Activated naive CD4-positive, alpha-beta T cell treated with anti-CD3 and anti-CD28 coated beads for 36 hours (primary cell): ENCODE measurements around the gene TUBB6. TPM values are rescaled to one million over a fixed set of nuclear protein-coding genes. Genes with fewer than 3 reads are reported as not detected.
A peak's percentile ranks its signal among the peaks of the same experiment; 100 is the strongest.

Experiments used
- CTCF ChIA-PET: fragments of 350-600 bp; sonication (Branson Sonifier 250); formaldehyde crosslinking; loops from one replicate; lab custom pipeline; 2021; ENCODE audit warnings: antibody characterized with exemption; lab: Charles Lee
- DNase-seq: peaks from one replicate; pipeline ENCODE4 v3.0.0-alpha.2; 2020
- H3K27ac Mint-ChIP-seq: one replicate; pipeline ENCODE4 v1.8.0; 2021; ENCODE audit warnings: mild to moderate bottlenecking, mixed read lengths
- H3K27me3 Mint-ChIP-seq: one replicate; pipeline ENCODE4 v1.8.0; 2021; ENCODE audit warnings: low read depth, mixed read lengths
- H3K36me3 Mint-ChIP-seq: one replicate; pipeline ENCODE4 v1.8.0; 2021; ENCODE audit warnings: low read depth, mixed read lengths
- H3K4me1 Mint-ChIP-seq: one replicate; pipeline ENCODE4 v1.8.0; 2021; ENCODE audit warnings: low read depth, mixed read lengths
- H3K4me3 Mint-ChIP-seq: one replicate; pipeline ENCODE4 v1.8.0; 2021; ENCODE audit warnings: mild to moderate bottlenecking, moderate library complexity, mixed read lengths
- H3K9me3 Mint-ChIP-seq: one replicate; pipeline ENCODE4 v1.8.0; 2021; ENCODE audit warnings: mixed read lengths
- intact Hi-C: fragments of 100-400 bp; cut with micrococcal nuclease; formaldehyde crosslinking; loops from one replicate; pipeline ENCODE4 v1.15.1; 2023
- total RNA-seq, 2 experiments: library from RNA; stranded (reverse); gene quantifications; one replicate each; pipeline ENCODE4 v1.2.3, GENCODE V29; 2021

Gene TUBB6
- total RNA-seq, 2 experiments from 2014 or later = 2.6 to 2.7 TPM

DNA sequence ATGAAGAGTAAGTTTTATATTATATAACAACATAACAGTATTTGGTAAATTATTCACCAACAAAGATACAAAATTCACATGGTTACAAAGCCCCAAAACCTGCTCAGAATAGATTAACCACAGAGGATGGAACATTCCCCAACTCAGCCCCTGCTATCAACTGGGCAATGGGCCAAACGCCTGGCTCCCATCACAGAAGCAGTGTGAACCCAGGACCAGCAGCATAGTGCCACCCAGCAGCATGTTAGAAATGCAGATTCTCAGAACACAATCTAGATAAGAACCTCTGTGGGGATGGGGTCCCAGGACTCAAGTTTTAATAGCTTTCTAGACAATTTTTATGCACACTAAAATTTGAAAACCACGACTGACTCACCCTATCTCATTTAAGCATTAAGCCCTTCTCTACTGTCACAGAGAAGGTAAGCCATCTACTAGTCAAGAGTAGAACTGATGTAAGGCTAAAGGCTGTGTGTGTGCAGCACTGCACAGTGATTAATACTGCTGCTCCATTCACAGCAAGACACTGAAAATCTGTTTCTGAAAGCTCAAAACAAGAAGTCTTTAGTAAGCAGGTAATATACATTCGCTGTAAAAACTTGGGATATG lies 53.8 kb downstream of the TUBB6 start:
- no peak for DNase-seq
- Mint-ChIP-seq H3K36me3 (peaks cover 39% of the 10 kb centered on the region), H3K27me3 (no peaks in the 10 kb centered on the region), H3K27ac (no peak overlapping the region), H3K4me3 (no peak overlapping the region), H3K9me3 (no peaks in the 10 kb centered on the region), H3K4me1 (no peaks in the 10 kb centered on the region)
- CTCF ChIA-PET = interaction anchor here (0.6 kb wide), 1 partner anchor 89 kb away, joined by 4 read pairs; no protein-coding TSS in a partner anchor
- intact Hi-C loops = no loop called here

GRCh38 chr18:12362473-12363174 lies 54.6 kb downstream of the TUBB6 start:
- CTCF ChIA-PET = no interaction called here
- no peaks in the 10 kb centered on the region for H3K4me1 Mint-ChIP-seq

GRCh38 chr18:12366379-12366778 lies 58.3 kb downstream of the TUBB6 start:
- H3K4me3 Mint-ChIP-seq = no peak overlapping the region
- DNase-seq = no peak
- no peak overlapping the region for H3K27ac Mint-ChIP-seq
- no peaks in the 10 kb centered on the region for H3K27me3 Mint-ChIP-seq
- no peaks in the 10 kb centered on the region for H3K9me3 Mint-ChIP-seq
- CTCF ChIA-PET = no interaction called here
- H3K36me3 Mint-ChIP-seq = peaks cover 37% of the 10 kb centered on the region
- intact Hi-C loops = no loop called here
- peaks cover 2% of the 10 kb centered on the region for H3K4me1 Mint-ChIP-seq

More at GRCh38 chr18:12362473-12363174, 54.6 kb downstream of the TUBB6 start:
- peaks cover 46% of the 10 kb centered on the region for H3K36me3 Mint-ChIP-seq
- H3K27me3 Mint-ChIP-seq = no peaks in the 10 kb centered on the region
- no peak overlapping the region for H3K27ac Mint-ChIP-seq
- no peaks in the 10 kb centered on the region for H3K9me3 Mint-ChIP-seq
- H3K4me3 Mint-ChIP-seq = no peak overlapping the region
- DNase-seq = no peak
- intact Hi-C loops = no loop called here

DNA sequence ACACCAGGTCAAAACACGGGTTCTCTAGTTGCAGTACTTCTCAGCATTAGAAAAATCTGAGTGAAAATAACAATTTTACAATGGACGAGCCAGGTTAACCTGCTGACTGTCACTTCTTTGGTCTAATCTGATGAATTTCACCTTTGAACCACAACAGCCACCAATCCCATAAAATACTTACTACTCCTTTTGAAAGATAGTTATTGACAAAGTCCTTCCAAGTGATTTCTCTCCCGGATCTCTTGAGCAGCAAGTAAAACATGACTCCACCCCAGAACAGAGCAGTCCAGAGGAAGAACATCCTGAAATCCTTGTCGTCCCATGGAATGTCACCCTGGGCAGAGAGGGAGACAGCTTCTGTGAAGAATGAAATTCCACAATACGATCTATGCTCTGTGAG lies 58.7 kb downstream of the TUBB6 start:
- Mint-ChIP-seq H3K4me3 (no peak overlapping the region), H3K36me3 (peaks cover 34% of the 10 kb centered on the region), H3K27ac (no peak overlapping the region), H3K9me3 (no peaks in the 10 kb centered on the region), H3K27me3 (no peaks in the 10 kb centered on the region), H3K4me1 (peaks cover 6% of the 10 kb centered on the region)
- CTCF ChIA-PET = interaction anchor here (0.5 to 1.1 kb wide), 2 partner anchors 18 to 26 kb away, joined by 3 to 4 read pairs; no protein-coding TSS in a partner anchor
- intact Hi-C loops = no loop called here
- no peak for DNase-seq

- H3K9me3 Mint-ChIP-seq = no peaks in the 10 kb centered on the region
- H3K27me3 Mint-ChIP-seq = no peaks in the 10 kb centered on the region
- CTCF ChIA-PET = no interaction called here
- intact Hi-C loops = no loop called here
- H3K4me1 Mint-ChIP-seq = peaks cover 29% of the 10 kb centered on the region
- H3K4me3 Mint-ChIP-seq = no peak overlapping the region
- DNase-seq = no peak
- no peak overlapping the region for H3K27ac Mint-ChIP-seq
- peaks cover 34% of the 10 kb centered on the region for H3K36me3 Mint-ChIP-seq
Measured at GRCh38 chr18:12369211-12369610, 61.2 kb downstream of the TUBB6 start.

GRCh38 chr18:12371590-12371989 lies 63.5 kb downstream of the TUBB6 start:
- DNase-seq = no peak
- Mint-ChIP-seq H3K4me1 (peaks cover 47% of the 10 kb centered on the region), H3K4me3 (no peak overlapping the region), H3K27me3 (no peaks in the 10 kb centered on the region), H3K27ac (no peak overlapping the region), H3K9me3 (no peaks in the 10 kb centered on the region), H3K36me3 (peaks cover 30% of the 10 kb centered on the region)
- CTCF ChIA-PET = interaction anchor here (2.0 kb wide), 1 partner anchor 43 kb away, joined by 5 read pairs; no protein-coding TSS in a partner anchor
- intact Hi-C loops = no loop called here

- peaks cover 24% of the 10 kb centered on the region for H3K36me3 Mint-ChIP-seq
- peaks cover 47% of the 10 kb centered on the region for H3K4me1 Mint-ChIP-seq
- H3K4me3 Mint-ChIP-seq = no peak overlapping the region
- CTCF ChIA-PET = no interaction called here
- H3K27me3 Mint-ChIP-seq = no peaks in the 10 kb centered on the region
- intact Hi-C loops = no loop called here
- no peaks in the 10 kb centered on the region for H3K9me3 Mint-ChIP-seq
- no peak for DNase-seq
- no peak overlapping the region for H3K27ac Mint-ChIP-seq
Measured at GRCh38 chr18:12372406-12372805, 64.4 kb downstream of the TUBB6 start.

DNA sequence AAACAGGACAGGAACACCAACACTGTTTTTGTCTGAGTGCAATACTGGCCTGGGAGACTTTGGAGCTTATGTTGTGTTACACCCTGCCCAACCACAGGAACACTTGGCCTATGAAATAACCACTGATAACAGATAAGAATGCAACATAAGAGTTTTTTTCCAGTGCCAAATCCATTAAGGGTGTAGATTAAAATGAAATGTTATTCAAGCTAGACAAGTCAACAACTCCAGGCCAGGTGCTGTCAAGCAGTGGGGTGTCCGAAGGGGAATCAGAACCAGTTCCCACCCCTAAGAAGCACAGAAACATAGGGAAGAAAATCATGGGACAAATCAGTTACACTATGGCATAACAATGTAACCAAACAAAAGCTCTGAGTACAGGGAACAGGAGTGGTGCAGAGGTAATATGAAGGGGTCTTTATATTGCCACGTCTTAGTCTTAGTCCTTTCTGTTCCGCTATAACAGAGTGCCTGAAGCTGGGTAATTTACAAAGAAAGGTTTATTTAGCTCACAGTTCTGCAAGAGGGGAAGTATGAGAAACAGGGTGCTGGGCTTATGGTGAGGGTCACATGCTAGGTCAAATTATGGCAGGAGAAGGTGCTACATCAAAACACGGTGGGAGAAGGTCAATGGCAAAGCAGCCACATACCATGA lies 65.2 kb downstream of the TUBB6 start:
- Mint-ChIP-seq H3K4me1 (peaks cover 54% of the 10 kb centered on the region), H3K27me3 (no peaks in the 10 kb centered on the region), H3K27ac (no peak overlapping the region), H3K9me3 (no peaks in the 10 kb centered on the region), H3K36me3 (peaks cover 22% of the 10 kb centered on the region), H3K4me3 (no peak overlapping the region)
- CTCF ChIA-PET = interaction anchor here (0.5 to 0.8 kb wide), 2 partner anchors 49 to 101 kb away, joined by 3 to 4 read pairs; no protein-coding TSS in a partner anchor
- no peak for DNase-seq
- intact Hi-C loops = no loop called here

DNA sequence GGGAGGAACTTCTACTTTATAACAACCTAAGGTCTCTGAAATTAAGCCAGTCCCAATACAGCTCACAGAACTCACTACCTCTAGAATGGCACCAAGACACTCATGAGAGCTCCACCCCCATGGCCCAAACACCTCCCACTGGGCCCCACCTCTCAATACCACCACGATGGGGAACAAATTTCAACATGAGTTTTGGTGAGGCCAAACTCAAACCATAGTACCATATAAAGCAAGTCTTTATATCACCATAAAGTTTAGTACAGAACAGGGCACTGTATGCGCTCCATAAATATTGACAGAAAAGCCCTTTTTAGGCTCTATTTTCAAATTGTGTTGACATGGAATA lies 65.7 kb downstream of the TUBB6 start:
- H3K27ac Mint-ChIP-seq = no peak overlapping the region

GRCh38 chr18:12374401-12374800 lies 66.4 kb downstream of the TUBB6 start:
- CTCF ChIA-PET = no interaction called here
- peak overlapping the region; percentile 47 for H3K4me3 Mint-ChIP-seq
- intact Hi-C loops = no loop called here
- no peak overlapping the region for H3K27ac Mint-ChIP-seq
- no peaks in the 10 kb centered on the region for H3K27me3 Mint-ChIP-seq
- H3K4me1 Mint-ChIP-seq = peaks cover 54% of the 10 kb centered on the region
- peaks cover 19% of the 10 kb centered on the region for H3K36me3 Mint-ChIP-seq
- DNase-seq = peak; percentile 38
- H3K9me3 Mint-ChIP-seq = no peaks in the 10 kb centered on the region

More for the DNA sequence above, 65.7 kb downstream of the TUBB6 start:
- Mint-ChIP-seq H3K27me3 (no peaks in the 10 kb centered on the region), H3K36me3 (peaks cover 22% of the 10 kb centered on the region), H3K4me3 (no peak overlapping the region), H3K4me1 (peaks cover 54% of the 10 kb centered on the region), H3K9me3 (no peaks in the 10 kb centered on the region)
- CTCF ChIA-PET = no interaction called here
- intact Hi-C loops = no loop called here
- DNase-seq = no peak
